HS-27A (cell line): ENCODE data around the gene GRID1.

ENCODE experiments used
- DNase-seq: peaks from one replicate; pipeline ENCODE4 v3.0.0-alpha.2; 2012; ENCODE audit warnings: low read depth, missing footprints

The GRID1 gene

GRCh38 chr10:86227501-86228258 lies 138.9 kb downstream of the GRID1 start:
- no peak for DNase-seq

GRCh38 chr10:86226781-86227201 lies 139.8 kb downstream of the GRID1 start:
- DNase-seq = no peak

GRCh38 chr10:86226016-86226415 lies 140.6 kb downstream of the GRID1 start:
- DNase-seq = no peak

DNA sequence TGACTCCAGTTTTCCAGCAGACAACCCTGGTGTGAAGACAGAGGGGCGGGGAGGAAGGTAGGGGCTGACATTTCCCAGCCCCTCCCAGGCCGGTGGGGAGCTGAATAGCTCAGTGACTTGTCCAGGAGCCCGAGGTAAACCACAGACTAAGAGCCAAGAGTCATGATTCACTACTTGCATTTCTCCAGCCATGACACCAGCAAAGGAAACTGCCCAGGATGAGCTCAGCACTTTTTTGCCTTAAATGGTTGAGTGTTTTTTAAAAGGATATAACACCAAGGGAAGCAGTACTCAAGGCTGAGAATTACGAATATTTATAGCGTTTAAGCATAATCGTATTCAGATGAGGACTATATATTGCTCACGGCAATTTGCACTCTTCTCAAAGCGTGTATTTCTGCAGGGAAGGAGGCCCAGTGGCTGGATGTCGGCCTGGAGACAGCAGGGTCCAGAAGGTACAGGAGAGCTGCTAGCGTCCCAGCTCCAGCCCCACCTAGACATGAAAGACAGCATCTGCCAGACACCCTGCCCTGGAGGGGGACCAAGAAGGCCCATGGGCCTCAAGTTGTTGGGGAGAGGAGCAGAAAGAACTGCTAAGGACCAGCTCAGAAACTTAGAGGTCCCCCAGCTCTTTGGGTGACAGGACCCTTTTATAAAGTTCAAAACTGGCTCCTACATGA lies 141.4 kb downstream of the GRID1 start:
- DNase-seq = no peak

DNA sequence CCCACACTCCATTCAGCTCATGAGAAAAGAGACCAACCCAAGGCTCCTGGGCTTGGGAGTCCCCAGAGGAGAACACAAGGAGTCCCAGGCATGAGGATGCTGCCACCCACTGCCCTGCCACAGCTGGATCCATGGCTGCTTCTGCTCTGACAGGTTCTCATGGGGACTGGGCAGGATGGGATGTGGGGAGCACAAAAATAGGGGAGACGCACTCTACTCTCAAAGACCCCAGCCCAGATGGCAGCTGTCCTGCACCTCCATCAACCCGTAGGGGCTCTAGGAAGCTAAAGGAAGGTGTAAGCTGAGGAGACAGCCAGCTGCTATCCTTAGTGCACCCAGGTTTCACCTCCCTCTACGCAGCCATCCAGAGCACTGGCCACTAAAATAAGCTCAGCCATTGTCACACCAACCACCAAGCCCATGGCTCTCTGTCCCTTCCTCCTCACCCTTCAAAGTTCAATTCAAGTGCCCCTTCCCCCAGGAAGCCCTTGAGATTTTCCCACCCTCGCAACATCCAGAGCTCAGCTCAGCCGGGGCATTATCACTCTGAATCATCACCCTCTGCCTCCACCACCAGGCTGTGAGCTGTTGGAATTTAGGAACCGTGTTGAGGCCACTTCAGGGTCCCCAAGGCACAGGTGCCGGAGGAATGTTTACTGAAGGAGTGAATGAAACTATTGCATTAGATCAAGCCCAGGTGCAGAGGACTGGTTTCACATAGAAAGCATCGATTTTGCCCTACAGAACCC lies 142.1 kb downstream of the GRID1 start:
- DNase-seq = no peak

DNA sequence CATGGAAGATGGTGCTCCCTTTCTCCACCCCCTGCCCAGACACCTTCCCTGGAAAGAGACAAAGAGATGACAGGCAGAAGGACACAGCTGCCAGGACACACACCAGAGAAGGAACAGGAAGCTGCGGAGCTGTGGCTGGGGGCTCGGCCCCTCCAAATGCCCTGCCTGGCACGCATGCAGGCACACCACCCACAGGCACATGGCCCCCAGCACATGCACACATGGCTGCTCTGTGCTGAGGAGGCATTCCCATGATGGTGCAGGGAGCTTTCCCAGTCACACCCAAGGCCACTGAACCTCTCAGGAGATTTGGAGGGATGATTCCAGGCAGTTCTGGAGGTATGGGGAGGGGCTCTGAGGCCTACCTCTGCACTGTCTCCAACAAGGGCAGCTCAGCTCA lies 143.3 kb downstream of the GRID1 start:
- no peak for DNase-seq

GRCh38 chr10:86222687-86223086 lies 143.9 kb downstream of the GRID1 start:
- DNase-seq = no peak

GRCh38 chr10:86222336-86222650 lies 144.3 kb downstream of the GRID1 start:
- DNase-seq = no peak

GRCh38 chr10:86221442-86222335 lies 144.9 kb downstream of the GRID1 start:
- DNase-seq = no peak

GRCh38 chr10:86220626-86221025 lies 146.0 kb downstream of the GRID1 start:
- no peak for DNase-seq

GRCh38 chr10:86219271-86219670 lies 147.3 kb downstream of the GRID1 start:
- DNase-seq = no peak

GRCh38 chr10:86218842-86219241 lies 147.8 kb downstream of the GRID1 start:
- no peak for DNase-seq

DNA sequence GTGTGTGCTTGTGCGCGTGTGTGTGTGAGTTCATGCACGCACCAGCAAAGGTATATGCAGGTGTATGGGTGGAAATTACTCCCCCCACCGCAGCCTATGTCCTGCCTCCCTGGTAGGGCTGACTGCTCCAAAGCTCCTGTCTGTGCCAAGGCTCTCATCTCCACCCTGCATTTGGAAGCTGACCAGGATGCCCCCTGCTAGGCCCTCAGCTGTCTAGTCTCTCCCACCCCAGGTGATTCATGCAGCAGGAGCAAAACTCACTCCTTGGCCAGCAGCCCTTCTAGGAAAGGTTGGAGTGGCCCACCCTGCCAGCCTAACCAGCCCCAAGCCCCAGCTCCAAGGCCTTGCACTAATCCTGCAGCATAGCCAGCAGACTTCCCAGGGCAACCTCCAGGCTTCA lies 148.4 kb downstream of the GRID1 start:
- DNase-seq = no peak

DNA sequence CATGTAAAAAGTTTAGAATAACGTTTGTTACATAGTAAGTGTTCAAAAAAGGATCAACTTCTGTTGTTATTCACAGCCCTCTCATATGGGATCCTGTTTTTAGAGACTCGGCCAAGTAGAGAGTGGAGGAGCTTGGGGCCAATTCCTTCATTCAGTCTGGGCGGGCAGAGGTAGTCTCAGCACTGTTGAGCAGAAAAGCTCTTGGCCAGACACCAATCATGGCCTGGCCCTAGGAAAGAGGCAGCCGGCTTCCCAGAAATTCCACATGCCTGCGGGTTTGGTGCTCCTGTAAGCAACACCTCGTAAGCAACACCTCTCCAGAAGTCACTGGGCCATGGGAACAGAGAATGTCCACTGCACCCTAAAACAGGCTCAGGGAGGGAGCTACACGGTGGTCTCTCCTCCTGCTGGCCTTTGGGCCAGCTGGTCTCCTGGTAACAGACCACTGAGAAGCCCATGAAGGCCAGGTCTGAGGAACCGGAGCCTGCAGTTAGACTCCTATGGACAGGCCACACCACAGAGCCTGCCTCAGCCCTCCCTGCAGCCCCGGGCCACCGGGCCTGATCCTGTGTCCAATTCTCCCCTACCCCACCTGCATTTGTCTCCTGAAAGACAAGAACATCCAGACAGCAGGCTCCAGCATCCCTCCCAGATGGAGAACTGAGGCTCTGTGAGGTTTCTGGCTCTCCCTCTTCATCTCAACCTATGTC lies 149.1 kb downstream of the GRID1 start:
- DNase-seq = no peak

DNA sequence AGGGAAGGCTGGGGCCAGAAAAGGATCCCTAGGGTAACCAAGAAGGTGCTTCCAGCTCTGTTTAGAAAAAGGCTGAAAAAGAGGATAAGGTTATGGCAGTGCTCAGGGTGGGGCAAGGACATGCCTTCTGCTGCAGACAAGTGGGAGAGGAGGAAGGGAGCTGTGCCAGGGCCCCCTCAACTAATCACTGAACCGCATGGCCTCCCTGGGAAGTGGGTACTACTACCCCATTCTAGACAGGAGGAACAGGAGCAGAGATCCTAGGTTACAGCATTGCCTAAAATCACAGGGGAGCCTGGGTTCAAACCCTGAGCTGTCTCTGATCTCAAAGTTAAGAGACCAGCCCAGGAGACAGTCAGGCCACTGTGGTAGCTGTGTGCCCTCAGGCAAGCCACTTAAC lies 149.7 kb downstream of the GRID1 start:
- no peak for DNase-seq

- no peak for DNase-seq
These were observed 150.9 kb downstream of the GRID1 start for GRCh38 chr10:86215712-86216111.

DNA sequence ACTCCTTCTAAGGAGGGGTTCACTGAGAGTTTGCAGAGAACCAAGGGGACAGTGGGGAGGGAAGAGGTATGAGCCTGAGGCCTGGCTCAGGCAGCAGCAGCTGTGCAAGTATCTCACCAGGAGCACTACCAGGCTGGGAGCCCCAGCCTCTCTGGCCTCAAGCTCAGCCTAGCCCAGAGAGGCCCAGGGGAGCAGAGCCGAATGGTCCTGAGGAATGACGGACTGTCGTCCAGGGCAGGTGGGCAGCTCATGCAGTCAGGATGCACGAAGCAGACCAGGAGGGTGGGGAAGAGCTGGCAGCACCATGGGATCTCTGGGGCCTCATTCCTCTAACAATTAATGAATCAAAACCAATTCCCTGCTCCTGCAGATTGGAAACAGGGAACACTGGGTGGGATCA lies 151.5 kb downstream of the GRID1 start:
- DNase-seq = no peak

- DNase-seq = no peak
These were observed 153.4 kb downstream of the GRID1 start for GRCh38 chr10:86213148-86213547.

DNA sequence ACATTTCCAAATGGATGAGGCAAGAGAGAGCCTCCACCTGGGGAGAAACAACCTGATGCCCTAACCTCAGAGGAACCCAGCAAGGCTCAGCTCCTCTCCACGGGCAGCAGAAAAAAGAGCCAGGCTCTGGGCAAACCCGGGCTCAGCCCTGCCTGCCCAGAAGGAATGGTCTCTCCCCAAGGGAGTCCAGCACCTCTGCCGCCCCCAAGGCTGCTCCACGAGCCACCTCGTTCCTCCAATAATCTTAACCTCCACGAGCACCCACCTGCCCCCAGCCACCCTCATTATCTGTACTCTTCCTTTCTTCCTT lies 154.2 kb downstream of the GRID1 start:
- no peak for DNase-seq

DNA sequence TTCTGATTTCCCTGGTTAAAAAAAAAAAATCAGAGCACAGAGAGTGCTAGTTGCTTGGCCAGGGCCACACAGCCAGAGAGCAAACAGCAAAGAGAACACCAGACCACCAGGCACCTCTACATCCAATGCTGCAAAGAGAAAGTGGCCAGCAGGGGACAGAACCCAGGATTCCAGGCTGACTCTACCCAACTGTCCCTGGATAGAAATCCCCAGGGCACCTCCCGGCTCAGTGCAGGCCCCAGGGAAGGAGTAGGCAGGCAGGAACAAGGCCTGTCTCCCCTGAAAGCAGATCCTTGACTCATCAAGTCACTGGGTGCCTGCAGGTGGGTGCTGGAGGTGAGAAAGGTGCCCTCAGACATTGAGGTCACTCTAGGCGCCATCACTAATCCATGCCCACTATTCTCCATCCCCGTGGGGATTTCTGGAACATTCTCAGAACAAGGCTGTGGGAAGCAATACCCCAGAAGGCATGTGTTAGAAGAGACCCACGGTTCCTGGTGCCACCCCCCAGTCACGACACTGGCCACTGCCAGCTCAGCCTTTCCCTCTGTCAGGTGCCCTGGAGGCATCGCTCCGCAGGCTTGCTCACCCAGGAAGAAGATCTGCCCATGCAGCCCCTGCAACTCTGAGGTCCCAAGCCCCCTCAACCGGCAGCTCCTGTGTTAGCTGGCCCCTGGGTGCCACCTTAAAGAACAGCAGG lies 154.8 kb downstream of the GRID1 start:
- DNase-seq = no peak

DNA sequence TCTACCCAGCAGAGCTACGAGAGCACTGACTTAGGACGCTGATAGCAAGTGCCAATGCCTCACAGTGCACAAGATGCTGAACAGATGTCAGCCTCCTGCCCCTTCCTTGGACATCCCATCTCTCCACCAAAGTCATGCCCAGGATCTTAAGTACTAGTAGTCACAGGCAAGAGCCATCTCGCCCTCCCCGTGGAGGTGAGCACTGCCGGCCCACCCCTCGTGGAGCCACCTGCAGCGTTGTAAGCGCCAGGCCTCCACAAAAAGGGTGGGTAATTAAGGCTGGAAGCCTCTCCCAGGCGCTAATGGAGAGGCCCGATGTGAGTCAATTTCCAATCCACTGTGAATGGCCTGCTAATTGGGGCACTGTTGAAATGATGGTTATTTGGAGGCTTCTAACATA lies 156.2 kb downstream of the GRID1 start:
- DNase-seq = no peak
